Left kidney (tissue), 2 donors: ENCODE measurements around the gene WDR49. TPM values are rescaled to one million over a fixed set of nuclear protein-coding genes. Genes with fewer than 3 reads are reported as not detected.

Experiments used
- DNase-seq: peaks from one replicate; pipeline ENCODE4 v3.0.0-alpha.2; 2013
- polyA plus RNA-seq: library from polyadenylated mRNA; unstranded; fragments of 120-200 nt; gene quantifications from one replicate; pipeline ENCODE4 v1.2.1, GENCODE V29; 2013; ENCODE audit not compliant: insufficient read length

The WDR49 gene
- polyA plus RNA-seq, 1 donor, result 2.0 TPM

DNA sequence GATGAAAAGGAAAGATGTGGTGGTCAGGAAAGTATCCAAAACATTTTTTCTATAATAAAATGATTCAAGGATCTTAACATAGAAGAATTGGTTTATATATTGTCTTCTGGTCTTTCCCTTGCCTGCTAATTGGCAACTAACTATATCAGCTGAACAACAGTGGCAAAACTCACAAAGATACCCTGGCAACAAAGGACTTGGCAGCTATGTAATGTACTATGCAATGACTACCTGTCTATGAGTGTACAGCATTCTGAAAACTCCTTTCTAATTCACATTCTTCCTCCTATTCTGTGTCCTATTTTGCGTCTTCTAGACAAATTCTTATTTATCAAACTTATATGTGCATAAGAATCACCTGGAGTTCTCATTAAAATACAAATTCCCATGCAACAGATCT, 164.2 kb downstream of the WDR49 start:
- no peak for DNase-seq

DNA sequence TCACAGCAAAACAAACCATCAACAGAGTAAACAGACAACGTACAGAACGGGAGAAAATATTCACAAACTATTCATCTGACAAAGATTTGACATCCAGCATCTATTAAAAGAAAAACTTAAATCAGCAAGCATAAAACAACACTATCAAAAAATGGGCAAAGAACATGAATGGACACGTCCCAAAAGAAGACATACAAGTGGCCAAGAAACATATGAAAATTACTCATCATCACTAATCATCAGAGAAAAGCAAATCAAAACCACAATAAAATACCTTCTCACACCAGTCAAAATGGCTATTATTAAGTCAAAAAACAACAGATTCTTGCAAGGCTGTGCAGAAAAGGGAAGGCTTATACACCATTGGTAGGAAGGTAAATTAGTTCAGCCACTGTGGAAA, 166.2 kb downstream of the WDR49 start:
- DNase-seq, result no peak

DNA sequence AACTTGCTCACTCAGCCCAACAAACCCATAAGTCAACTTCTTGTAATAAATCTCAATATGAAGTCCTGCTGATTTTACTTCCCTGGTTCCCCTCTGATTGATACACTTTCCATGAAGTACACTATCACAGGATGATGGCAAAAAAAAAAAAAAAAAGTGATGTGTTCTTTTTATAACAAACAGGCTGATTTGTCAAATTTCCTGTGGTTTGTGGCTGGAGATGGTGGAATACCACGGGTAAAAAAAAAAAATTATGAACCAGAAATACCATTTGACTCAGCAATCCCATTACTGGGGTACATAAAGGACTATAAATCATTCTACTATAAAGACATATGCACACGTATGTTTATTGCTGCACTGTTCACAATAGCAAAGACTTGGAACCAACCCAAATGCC, 169.2 kb downstream of the WDR49 start:
- DNase-seq, result no peak

DNA sequence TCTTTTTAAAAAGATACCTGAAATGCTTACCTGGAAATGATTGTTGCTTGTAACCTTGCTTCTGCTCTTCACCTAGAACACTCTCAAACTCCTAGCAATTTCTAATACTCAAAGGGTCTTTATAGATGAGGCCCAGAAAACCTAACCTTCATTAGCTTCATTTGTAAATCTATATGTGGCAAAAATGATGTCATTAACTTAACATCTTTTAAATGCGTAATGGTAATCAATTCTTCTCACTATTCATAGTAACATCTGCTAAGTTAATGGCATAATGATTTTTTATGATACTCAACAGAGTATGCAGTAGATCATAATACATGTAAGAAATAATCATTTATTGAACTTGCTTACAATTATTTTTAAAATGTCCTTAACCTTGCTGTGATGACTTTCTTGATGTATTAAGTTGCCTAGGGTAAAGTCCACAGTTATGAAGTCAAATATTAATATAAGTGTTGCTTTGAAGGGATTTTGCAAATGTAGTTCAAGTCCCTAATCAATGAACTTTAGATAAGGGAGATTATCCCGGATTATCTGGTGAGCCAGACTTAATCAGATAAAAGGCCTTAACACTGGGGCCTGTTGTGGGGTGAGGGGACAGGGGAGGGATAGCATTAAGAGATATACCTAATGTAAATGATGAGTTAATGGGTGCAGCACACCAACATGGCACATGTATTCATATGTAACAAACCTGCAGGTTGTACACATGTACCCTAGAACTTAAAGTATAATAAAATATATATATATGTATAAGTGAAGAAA, 169.8 kb downstream of the WDR49 start:
- no peak for DNase-seq

DNA sequence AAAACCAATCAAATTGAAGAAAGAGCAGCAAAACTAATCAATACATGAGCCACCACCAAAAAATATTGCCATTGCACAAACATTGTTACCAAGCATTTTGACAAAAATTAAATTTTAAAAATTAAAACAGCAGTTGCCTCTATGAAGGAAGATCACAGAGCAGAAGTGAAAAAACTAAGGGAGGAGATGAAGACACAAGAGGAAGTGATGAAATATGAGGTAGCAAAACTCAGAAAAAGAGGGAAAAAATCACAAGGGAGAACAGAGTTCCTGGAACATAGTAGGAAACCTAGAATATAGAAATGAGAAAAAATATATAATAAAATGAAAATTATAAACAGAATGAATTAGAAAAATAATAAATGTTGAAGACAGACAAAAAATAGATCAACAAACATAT, 172.6 kb downstream of the WDR49 start:
- DNase-seq, result no peak

DNA sequence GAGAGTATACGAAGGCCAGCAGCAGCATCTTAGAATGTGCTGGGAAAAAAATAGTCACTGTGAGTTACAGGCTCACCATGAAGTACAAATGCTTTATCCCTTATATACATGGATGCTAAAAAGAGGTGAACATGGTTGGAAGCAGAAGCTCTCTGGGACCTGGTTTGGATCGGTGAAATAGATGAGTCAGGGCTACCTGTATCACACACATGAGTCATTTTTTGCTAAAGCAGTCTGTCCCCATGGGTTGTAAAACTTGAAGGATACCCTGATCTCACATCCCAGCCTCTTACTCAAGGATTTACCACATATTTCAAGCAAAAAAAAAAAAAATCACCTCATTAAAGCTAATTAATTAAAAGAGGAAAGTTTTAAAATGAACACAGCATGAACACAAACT, 173.0 kb downstream of the WDR49 start:
- no peak for DNase-seq

DNA sequence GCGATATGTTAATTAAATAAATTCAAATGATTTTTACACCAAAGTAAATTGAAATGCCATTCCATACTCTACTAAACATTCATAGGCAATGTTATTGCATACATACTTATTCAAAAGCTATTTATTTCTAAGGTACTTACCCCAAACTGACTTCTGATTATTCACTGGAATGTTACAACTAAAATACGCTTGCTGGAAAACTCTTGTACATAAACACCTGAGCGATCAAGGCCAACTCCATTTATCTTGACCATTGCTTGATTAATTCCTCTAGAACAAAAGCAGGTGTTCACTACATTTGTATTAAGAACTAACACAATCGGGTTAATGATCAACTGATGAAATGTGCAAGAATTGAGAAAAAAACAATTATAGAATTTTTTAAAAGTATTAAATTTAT, 179.9 kb downstream of the WDR49 start, which contains the start of gene SERPINI2:
Gene SERPINI2, minus strand, starts transcription at position 180 of the 400 bp plus-strand sequence. CDS start 2,208 bp downstream, outside the sequence.
- no peak for DNase-seq

DNA sequence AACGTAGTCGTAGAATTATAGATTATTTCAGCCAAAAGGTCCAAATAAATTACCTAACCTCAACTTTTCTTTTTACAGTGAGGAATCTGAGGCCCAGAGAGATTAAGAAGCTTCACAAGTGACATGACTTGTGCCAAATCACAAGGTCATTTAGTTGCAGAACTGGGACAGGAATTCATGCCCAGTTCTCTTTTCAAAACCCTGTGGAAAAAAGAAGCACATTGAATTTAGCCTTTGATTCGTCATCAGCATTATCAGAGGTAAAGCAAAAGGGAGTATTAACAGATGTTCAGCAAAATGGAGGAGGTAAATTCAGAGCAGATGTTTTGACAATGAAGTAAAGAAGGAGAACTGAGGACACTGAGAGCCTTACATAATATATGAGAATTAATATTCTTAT, 184.4 kb downstream of the WDR49 start:
- DNase-seq, result no peak

DNA sequence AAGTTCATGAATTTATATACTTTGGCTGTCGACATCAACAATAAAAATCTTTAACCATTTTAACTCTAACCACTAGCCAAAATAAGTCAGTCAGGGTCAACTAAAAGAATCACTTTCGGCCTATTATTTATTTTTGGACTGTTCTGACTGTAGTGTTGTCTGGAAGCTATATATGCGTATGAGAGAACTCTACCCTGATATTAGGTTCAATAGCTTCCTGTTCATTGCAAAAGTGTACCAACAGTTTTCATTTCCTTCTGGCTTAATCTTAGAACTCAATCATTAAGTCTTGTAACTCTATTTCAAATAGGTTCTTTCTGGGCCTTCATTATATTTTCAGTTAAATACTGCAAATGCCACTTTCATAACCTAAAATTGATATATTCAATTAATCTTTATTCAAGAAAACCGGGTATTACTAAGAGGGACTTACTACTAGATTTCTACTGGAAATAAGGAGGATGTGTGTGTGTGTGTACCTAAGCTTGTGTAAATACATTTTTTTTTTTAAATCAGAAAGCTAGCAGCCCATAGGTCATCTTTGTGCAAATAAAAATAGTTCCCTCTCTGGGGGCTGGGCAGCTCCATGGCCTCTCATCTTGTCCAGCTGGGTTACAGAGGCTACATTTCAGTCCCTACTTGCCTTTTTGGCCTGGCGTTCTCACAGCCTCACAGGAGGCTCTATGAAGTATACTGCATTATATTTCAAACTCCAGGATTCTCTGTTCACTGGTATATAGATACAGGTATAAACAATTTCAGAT, 185.7 kb downstream of the WDR49 start:
- no peak for DNase-seq

DNA sequence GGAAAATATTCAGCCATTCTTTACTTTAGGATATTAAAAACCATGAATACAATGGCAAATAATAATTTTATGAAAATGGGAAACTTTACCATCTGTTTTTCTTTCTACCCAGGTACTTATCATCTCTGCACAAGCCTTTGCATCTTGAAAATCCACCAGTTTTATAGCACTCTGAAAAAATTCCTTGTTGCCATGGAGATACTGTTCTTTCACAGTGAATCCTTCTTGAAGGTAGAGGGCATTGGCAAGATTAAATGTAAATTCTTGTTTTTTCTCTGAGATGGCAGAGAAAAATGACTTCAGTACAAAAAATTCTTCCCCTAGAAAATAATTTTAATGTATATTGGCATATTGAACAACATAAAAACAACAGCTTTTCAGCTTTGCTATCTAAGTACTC, 186.8 kb downstream of the WDR49 start:
- no peak for DNase-seq

DNA sequence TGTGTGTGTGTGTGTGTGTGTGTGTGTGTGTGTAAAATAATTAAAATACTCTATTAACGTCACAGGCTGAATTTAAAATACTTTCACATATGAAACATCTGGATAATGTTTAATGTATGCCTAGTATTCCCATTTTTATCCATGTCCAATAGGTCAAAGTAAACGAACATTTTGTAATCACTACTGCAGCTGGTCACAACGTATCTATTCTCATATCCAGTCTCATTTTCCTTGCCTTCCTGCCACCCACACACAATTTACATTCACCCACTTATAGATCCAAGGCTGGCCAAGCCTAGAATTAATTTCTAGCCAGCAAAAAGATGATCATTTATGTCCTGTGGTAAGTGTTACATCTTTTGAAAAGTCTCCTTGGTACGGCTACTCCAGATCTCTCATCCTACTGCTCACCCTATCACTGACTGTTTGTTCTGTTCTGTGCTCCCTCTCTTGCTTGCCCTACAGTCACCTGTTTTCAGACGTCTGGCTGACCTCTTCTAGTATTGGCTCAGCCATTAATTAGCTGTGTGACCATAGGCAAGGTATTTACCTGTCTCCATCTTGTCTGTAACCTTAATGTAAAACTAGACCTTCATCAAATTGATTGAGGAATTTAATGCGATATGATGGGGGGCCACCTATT, 197.5 kb downstream of the WDR49 start:
- DNase-seq, result no peak

DNA sequence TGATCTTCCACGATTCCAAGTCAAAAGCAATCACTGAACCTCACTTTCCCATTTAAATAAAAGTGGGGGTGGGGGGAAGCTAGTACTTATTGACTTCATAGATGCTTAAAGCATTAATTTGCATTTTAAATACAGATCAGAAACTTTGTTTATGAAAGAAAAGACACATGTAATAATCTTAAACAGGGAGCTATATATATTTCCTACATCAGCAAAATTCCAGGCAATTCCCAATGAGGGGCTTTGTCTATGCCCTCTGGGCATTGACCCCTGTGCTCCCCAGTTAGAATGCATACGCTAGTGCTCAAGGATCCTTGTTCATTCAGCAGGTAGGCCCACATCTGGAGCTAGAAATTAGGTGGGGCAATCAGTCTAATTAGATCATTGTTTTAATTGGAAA, 199.9 kb downstream of the WDR49 start:
- no peak for DNase-seq

DNA sequence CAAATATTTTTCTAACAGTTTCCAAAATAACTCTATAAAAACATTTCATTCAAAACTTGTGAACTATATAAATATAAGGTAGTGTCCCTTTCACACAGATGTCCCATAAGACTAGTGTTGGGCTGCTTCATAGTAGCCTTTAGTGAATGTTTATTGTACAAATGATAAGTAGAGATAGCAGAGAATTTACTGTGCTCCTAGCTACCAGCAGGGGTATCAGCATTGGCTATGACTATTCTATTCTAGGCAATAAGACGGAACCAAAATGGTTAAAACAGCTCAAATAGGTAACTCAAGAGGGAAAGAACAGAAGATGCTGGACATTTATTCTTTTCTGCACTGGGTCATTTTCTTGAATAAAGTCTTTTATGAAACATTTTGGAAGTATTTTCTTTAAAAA, 202.5 kb downstream of the WDR49 start:
- no peak for DNase-seq

DNA sequence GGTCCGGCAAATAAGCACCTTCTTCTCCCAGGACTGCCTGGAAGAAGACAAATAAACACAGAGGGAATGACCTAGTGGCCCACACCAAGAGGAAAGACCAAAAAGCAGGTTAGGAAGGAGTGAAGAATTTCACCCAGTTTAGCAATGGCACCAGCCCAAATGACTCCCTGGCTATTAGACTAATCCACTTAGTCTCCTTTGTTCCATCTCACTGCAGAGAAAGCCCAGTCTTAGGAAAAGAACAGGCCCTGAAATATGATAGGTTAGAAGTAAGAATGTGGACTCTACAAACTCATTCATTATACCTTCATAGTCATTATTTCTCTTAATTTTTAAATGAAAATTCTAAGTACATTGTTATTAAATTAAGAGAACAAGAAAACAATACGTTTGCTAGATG, 203.1 kb downstream of the WDR49 start:
- DNase-seq, result no peak

DNA sequence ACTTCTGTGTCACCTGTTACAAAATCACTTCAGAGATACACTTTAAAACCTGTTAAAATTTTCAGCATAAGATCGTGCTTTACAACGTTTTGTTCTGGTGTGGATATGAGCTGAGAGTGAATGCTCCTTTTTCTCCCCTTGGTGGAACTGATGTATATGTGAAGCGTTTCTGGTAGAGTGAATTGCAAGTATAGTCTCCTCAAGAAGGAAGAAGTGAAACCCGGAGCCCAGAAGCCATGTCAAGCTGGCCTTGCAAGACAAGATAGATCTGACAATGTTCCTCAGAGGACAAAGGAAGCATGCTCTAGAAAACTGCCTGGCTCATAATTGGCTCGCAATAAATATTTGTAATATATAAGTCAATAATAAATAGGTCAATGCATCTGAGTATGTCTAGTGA, 203.5 kb downstream of the WDR49 start:
- no peak for DNase-seq

DNA sequence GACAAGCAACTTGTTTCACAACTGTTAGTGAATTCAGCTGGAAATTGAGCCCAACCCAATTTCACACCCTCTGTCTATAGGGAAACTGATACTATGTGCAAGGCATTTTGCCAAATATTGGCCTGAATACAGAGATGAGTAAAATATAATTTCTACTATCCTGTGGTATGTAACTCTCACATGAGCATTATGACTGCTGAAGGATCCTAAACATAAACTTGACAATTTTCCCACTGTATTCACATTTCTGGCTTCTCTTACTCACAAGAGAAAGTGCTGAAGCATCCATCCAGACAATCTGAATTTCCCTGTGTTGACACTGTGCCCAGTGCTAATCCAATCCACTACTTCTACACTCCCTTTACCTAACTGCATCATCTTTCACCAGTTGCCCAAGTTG, 208.3 kb downstream of the WDR49 start:
- no peak for DNase-seq

DNA sequence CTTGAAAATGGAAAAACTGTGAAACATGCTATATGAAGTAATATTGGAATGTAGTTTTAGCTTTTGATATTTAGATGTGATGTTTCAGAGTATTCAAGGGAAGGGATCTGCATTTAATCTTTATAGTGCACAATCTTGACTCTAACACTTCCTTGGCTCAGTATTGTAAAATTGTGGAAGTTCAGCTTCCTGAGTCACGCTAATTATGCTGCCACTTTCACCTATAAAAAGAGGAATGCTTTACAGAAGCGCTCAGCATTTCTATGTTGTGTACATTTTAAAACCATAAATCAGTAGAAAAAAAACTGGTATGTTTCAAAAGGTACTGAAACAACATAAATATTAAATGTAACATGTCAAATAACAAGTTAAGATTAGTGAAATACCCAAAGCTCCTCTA, 212.5 kb downstream of the WDR49 start:
- no peak for DNase-seq

DNA sequence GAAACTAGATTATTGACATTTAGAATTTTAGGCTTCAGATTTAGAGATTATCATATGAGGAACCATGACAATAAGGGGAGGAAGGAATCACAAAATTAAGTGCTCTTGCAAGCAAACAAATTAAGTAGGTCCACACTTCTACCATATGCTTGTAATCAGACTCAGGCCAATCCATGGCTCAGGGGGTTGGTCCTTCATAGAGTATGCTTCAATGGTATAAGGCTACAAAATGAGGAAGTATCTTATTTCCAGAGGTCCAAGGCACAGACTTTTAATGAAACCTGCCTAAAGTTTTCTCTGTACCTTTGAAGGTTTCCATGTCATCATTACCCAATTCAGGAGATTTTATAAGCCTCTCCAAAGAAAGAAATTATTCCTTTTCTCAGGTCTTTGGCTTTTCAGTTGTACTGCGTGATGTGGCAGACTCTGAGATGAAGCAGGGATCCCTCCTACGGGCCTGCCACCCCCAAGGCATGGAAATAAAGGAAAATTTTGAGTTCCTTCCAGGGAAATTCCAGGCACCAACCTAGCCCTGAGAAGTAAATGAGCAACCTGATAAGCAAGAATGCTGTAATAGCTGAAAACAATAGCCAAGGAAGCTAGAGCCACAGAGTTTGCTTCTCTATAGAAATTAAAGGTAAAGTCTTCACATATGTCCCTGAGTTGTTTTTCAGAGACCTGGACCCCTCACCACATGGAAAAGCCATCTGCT, 216.2 kb downstream of the WDR49 start:
- DNase-seq, result no peak
